IMR-90 (cell line): ENCODE data around the gene ZNF546. TPM values are rescaled to one million over a fixed set of nuclear protein-coding genes. Genes with fewer than 3 reads are reported as not detected.

Source experiments
- ATAC-seq: fragments of 200-7000 bp; cut with Tn5 transposase; 2 replicates; pipeline ENCODE4 v1.9.1; 2020; ENCODE audit warnings: low read depth, mild to moderate bottlenecking, moderate library complexity
- BruUV-seq: library from RNA; stranded (reverse); fragments of 400-500 nt; replicated peaks from 2 replicates; lab custom pipeline; 2021; lab: Mats Ljungman, UMichigan
- CTCF ChIA-PET: fragments of 300-600 bp; formaldehyde crosslinking; extraction: SDS; loops from one replicate; lab custom pipeline; 2021; ENCODE audit warnings: antibody characterized with exemption; lab: Yijun Ruan, JAX
- POLR2A ChIA-PET: fragments of 300-600 bp; sonication (Branson Sonifier 250); formaldehyde crosslinking; loops from one replicate; lab custom pipeline; 2022; ENCODE audit warnings: antibody characterized with exemption; ENCODE audit not compliant: unreplicated experiment; lab: Charles Lee
- DNase-seq: peaks from one replicate; pipeline ENCODE4 v3.0.0; 2013
- H2AFZ ChIP-seq: replicated peaks from 2 replicates; pipeline ENCODE3; 2013; ENCODE audit warnings: low read length, mild to moderate bottlenecking; ENCODE audit not compliant: poor library complexity
- H2AK5ac ChIP-seq: 2 replicates; pipeline ENCODE4 v1.6.1; 2013; ENCODE audit warnings: low read depth, low read length, inconsistent platforms
- H2AK9ac ChIP-seq: replicated peaks from 2 replicates; pipeline ENCODE3; 2013; ENCODE audit warnings: mild to moderate bottlenecking, low read depth, low read length, moderate library complexity; ENCODE audit not compliant: poor library complexity
- H2BK120ac ChIP-seq: 2 replicates; pipeline ENCODE4 v1.6.1; 2013; ENCODE audit warnings: low read depth, low read length, inconsistent platforms
- H2BK15ac ChIP-seq: 3 replicates; pipeline ENCODE4 v1.6.1; 2013; ENCODE audit warnings: low read depth, low read length, inconsistent platforms
- H2BK20ac ChIP-seq: 2 replicates; pipeline ENCODE4 v1.6.1; 2013; ENCODE audit warnings: low read depth, mild to moderate bottlenecking, inconsistent platforms, low read length, moderate library complexity
- H2BK5ac ChIP-seq: 2 replicates; pipeline ENCODE4 v1.6.1; 2013; ENCODE audit warnings: mild to moderate bottlenecking, low read depth, low read length, inconsistent platforms; ENCODE audit not compliant: poor library complexity, severe bottlenecking
- H3K14ac ChIP-seq: replicated peaks from 2 replicates; pipeline ENCODE4 v1.6.1; 2013; ENCODE audit warnings: low read depth, low read length, inconsistent platforms
- H3K18ac ChIP-seq: 2 replicates; pipeline ENCODE4 v1.6.1; 2013; ENCODE audit warnings: low read depth, low read length, control low read depth
- H3K23ac ChIP-seq: 2 replicates; pipeline ENCODE4 v1.6.1; 2013; ENCODE audit warnings: low read depth, low read length, inconsistent platforms
- H3K27ac ChIP-seq: 2 replicates; pipeline ENCODE4 v1.5.1; 2013; ENCODE audit warnings: mild to moderate bottlenecking, control low read depth, low read length; ENCODE audit not compliant: insufficient read depth
- H3K27me3 ChIP-seq: 2 replicates; pipeline ENCODE4 v1.6.1; 2013; ENCODE audit warnings: low read length; ENCODE audit not compliant: control insufficient read depth, insufficient read depth
- H3K36me3 ChIP-seq: 2 replicates; pipeline ENCODE4 v1.6.1; 2013; ENCODE audit warnings: low read length, mixed read lengths; ENCODE audit not compliant: control insufficient read depth, insufficient read depth
- H3K4ac ChIP-seq: 2 replicates; pipeline ENCODE4 v1.6.1; 2013; ENCODE audit warnings: low read depth, low read length, inconsistent platforms
- H3K4me1 ChIP-seq: 2 replicates; pipeline ENCODE4 v1.6.1; 2013; ENCODE audit warnings: low read length, mixed read lengths; ENCODE audit not compliant: control insufficient read depth, insufficient read depth
- H3K4me2 ChIP-seq: 2 replicates; pipeline ENCODE4 v1.6.1; 2013; ENCODE audit warnings: low read depth, mild to moderate bottlenecking, control low read depth, low read length, moderate library complexity
- H3K4me3 ChIP-seq: 2 replicates; pipeline ENCODE4 v1.5.1; 2013; ENCODE audit warnings: low read depth, mild to moderate bottlenecking, control low read depth, low read length, moderate library complexity; ENCODE audit not compliant: insufficient read depth
- H3K56ac ChIP-seq: 2 replicates; pipeline ENCODE4 v1.6.1; 2013; ENCODE audit warnings: low read length, inconsistent platforms; ENCODE audit not compliant: insufficient read depth; ENCODE audit errors: extremely low read depth
- H3K79me1 ChIP-seq, 2 experiments: 2 replicates each; pipeline ENCODE4 v1.6.1; 2013; ENCODE audit warnings: low read length in 2 of 2, inconsistent platforms in 1 of 2, low read depth in 1 of 2
- H3K9ac ChIP-seq: 2 replicates; pipeline ENCODE4 v1.6.1; 2013; ENCODE audit warnings: low read depth, low read length, control low read depth
- H3K9me1 ChIP-seq: 2 replicates; pipeline ENCODE4 v1.6.1; 2013; ENCODE audit warnings: low read length, inconsistent platforms; ENCODE audit not compliant: insufficient read depth
- H3K9me3 ChIP-seq: 2 replicates; pipeline ENCODE4 v1.6.1; 2013; ENCODE audit warnings: low read length; ENCODE audit not compliant: control insufficient read depth, insufficient read depth
- H4K20me1 ChIP-seq: 2 replicates; pipeline ENCODE4 v1.6.1; 2013; ENCODE audit warnings: low read length, inconsistent platforms; ENCODE audit not compliant: insufficient read depth
- H4K5ac ChIP-seq: 2 replicates; pipeline ENCODE4 v1.6.1; 2013; ENCODE audit warnings: mild to moderate bottlenecking, low read depth, low read length, control low read depth
- H4K8ac ChIP-seq, 2 experiments: 2 replicates each; pipeline ENCODE4 v1.6.1; 2013; ENCODE audit warnings: low read depth in 2 of 2, low read length in 2 of 2, control low read depth in 1 of 2, inconsistent platforms in 1 of 2
- H4K91ac ChIP-seq: 2 replicates; pipeline ENCODE4 v1.6.1; 2013; ENCODE audit warnings: low read depth, low read length, inconsistent platforms; ENCODE audit not compliant: insufficient read depth
- BHLHE40 ChIP-seq: fragments of 150-350 bp; IDR thresholded peaks from 2 replicates; pipeline ENCODE4 v1.6.1; 2016; ENCODE audit warnings: mild to moderate bottlenecking, low read depth, low read length
- CHD1 ChIP-seq: IDR thresholded peaks from 2 replicates; pipeline ENCODE4 v1.6.1; 2012; ENCODE audit warnings: low read depth, low read length, improper control_type of control experiment
- FOS ChIP-seq: fragments of 150-350 bp; IDR thresholded peaks from 2 replicates; pipeline ENCODE4 v1.6.1; 2016; ENCODE audit warnings: low read depth, low read length
- MAZ ChIP-seq: IDR thresholded peaks from 2 replicates; pipeline ENCODE4 v1.6.1; 2012; ENCODE audit warnings: low read depth, mild to moderate bottlenecking, low read length, improper control_type of control experiment, moderate library complexity, borderline replicate concordance
- RCOR1 ChIP-seq: IDR thresholded peaks from 2 replicates; pipeline ENCODE4 v1.6.1; 2012; ENCODE audit warnings: mild to moderate bottlenecking, low read length, improper control_type of control experiment; ENCODE audit not compliant: insufficient replicate concordance
- WGBS, 2 experiments: methylation state at CpG; one replicate each; pipeline versions ENCODE4 v1.1.5 to v1.1.7; 2013; ENCODE audit warnings: missing lambda C conversion rate in 2 of 2; ENCODE audit not compliant: insufficient read length in 1 of 2; ENCODE audit errors: extremely low coverage in 2 of 2; 5-methylcytosine and 5-hydroxymethylcytosine counted together
- dilution Hi-C: fragments of 300-500 bp; cut with HindIII; formaldehyde crosslinking; loops from one replicate; pipeline ENCODE4 v1.14.3; 2018; ENCODE audit warnings: low sequenced_read_pairs; ENCODE audit not compliant: unreplicated experiment
- in situ Hi-C: fragments of 300-500 bp; cut with MboI; formaldehyde crosslinking; loops from 3 replicates; pipeline ENCODE4 v1.14.3; 2019; ENCODE audit warnings: low sequenced_read_pairs, inconsistent platforms, mixed read lengths
- intact Hi-C: fragments of 100-400 bp; cut with micrococcal nuclease; formaldehyde crosslinking; loops from 2 replicates; pipeline ENCODE4 v1.10.0; 2022
- polyA plus RNA-seq, 3 experiments: library from polyadenylated mRNA; depleted of rRNA; stranded (reverse); fragments of >200 nt; gene quantifications; 2 replicates each; pipeline ENCODE4 v1.2.3, GENCODE V29; 2012; ENCODE audit warnings: low replicate concordance in 1 of 3
- total RNA-seq: library from RNA; depleted of rRNA; stranded (reverse); fragments of >200 nt; gene quantifications from 2 replicates; pipeline ENCODE4 v1.2.3, GENCODE V29; 2012

The ZNF546 gene
- total and polyA plus RNA-seq, 2 of the 4 experiments (the other 2 are of a cell fraction): 1.6 to 6.5 TPM

GRCh38 chr19:39970675-39971379 lies 26.0 kb upstream of the ZNF546 start, which contains the start of gene PSMC4 (continued):
- TF ChIP-seq MAZ (peak; percentile 76; the same call in 1 of the 2 replicates), BHLHE40 (peak; percentile 34; the same call in 1 of the 2 replicates), CHD1 (peak; percentile 96; the same call in 1 of the 2 replicates)

GRCh38 chr19:39971380-39972035 lies 25.4 kb upstream of the ZNF546 start:
- POLR2A ChIA-PET: no interaction called here
- Histone ChIP-seq H2AK5ac (peak overlapping the region; percentile 71), H3K36me3 (peaks cover 23% of the 10 kb centered on the region), H3K4me3 (peak overlapping the region; percentile 57), H3K4ac (peak overlapping the region; percentile 71), H3K56ac (peak overlapping the region; percentile 44; the same call in 1 of the 2 replicates), H3K4me1 (peaks cover 2% of the 10 kb centered on the region; the same call in 1 of the 2 replicates), H4K8ac (peak overlapping the region in 1 of 2 experiments; percentile 82; a peak in 2 of 4 replicates), H2BK5ac (peak overlapping the region; percentile 12), H3K23ac (peak overlapping the region; percentile 76), H3K9me1 (no peaks in the 10 kb centered on the region), H4K20me1 (peaks cover 4% of the 10 kb centered on the region; the same call in 1 of the 2 replicates), H2AK9ac (peak overlapping the region; percentile 97), H4K5ac (no peak overlapping the region), H3K4me2 (peak overlapping the region; percentile 98), H2BK15ac (no peak overlapping the region), H3K9me3 (no peaks in the 10 kb centered on the region), H2BK20ac (no peak overlapping the region), H3K18ac (no peak overlapping the region), H2BK120ac (no peak overlapping the region), H3K27me3 (no peaks in the 10 kb centered on the region), H4K91ac (peak overlapping the region; percentile 43; the same call in 1 of the 2 replicates), H3K27ac (peak overlapping the region; percentile 47), H3K79me1 (peaks cover 14 to 40% of the 10 kb centered on the region in 2 experiments), H3K14ac (peak overlapping the region; percentile 86), H3K9ac (peak overlapping the region; percentile 76), H2AFZ (peak overlapping the region; percentile 97)
- intact Hi-C loops (loop anchor here (2.0 kb wide), 1 partner anchor 125 kb away; the partner anchor contains the start of gene FBL), dilution Hi-C loops (no loop called here), in situ Hi-C loops (no loop called here)
- CTCF ChIA-PET: interaction anchor here (1.0 to 1.9 kb wide), 6 partner anchors 14 to 179 kb away, joined by 3 to 17 read pairs (median 4); partner anchors contain the start of genes FBL and ZNF546
- TF ChIP-seq CHD1: 0 out of 2 replicates have a peak, but pooled peaks have one; percentile 4
- TF ChIP-seq FOS: 0 out of 2 replicates have a peak, but pooled peaks have one; percentile 0
- TF ChIP-seq RCOR1: no peak
- BruUV-seq: TSS peak; percentile 65
- ATAC-seq (peak; percentile 3), DNase-seq (no peak)
- WGBS, 2 experiments: 0% methylated on average over 3 of the region's 21 CpGs; no CpG with 5 or more reads in 1 of the 2 experiments
